SU-DHL-6 (cell line): Measurements from ENCODE around the gene CTSA.

Experiments
- CTCF ChIP-seq: fragments of 200-600 bp; sonication (generic); IDR thresholded peaks from one replicate; pipeline ENCODE4 v1.5.1; 2017; ENCODE audit warnings: antibody characterized with exemption, mild to moderate bottlenecking, low read length, moderate library complexity; ENCODE audit not compliant: insufficient read depth, poor library complexity, severe bottlenecking
- EZH2phosphoT487 ChIP-seq: fragments of 200-600 bp; sonication (generic), shearing (Covaris generic); conservative IDR thresholded peaks from 2 replicates; pipeline ENCODE4 v1.6.1; 2018; ENCODE audit warnings: mild to moderate bottlenecking, antibody characterized with exemption, low read length, moderate library complexity, mixed read lengths

GRCh38 chr20:45904583-45905504 lies 13.7 kb downstream of the CTSA start:
- TF ChIP-seq CTCF, result no peak
- TF ChIP-seq EZH2phosphoT487, result no peak
